HT1080 (cell line): ENCODE measurements around the gene SORBS1. TPM values are rescaled to one million over a fixed set of nuclear protein-coding genes. Genes with fewer than 3 reads are reported as not detected.

Experiments used
- DNase-seq: peaks from one replicate; pipeline ENCODE4 v3.0.0-alpha.2; 2015; ENCODE audit warnings: low read depth
- total RNA-seq: library from RNA; depleted of rRNA; stranded (reverse); fragments of >200 nt; shearing (Covaris generic); gene quantifications from 2 replicates; pipeline ENCODE4 v1.2.3, GENCODE V29; 2014

The SORBS1 gene
- total RNA-seq, 1 experiment from 2014 or later: 0.76 TPM

GRCh38 chr10:95566136-95566535 lies 5.0 kb upstream of the SORBS1 start:
- DNase-seq: no peak

GRCh38 chr10:95565336-95565735 lies 4.2 kb upstream of the SORBS1 start:
- DNase-seq: no peak

- no peak for DNase-seq
Measured at GRCh38 chr10:95564291-95564690, 3.1 kb upstream of the SORBS1 start.

GRCh38 chr10:95562341-95562965 lies 1.3 kb upstream of the SORBS1 start:
- DNase-seq: no peak

- no peak for DNase-seq
Measured at GRCh38 chr10:95561864-95562177, 650 bp upstream of the SORBS1 start.

GRCh38 chr10:95560278-95561176 lies 644 bp downstream of the SORBS1 start:
- DNase-seq: peak; percentile 5

GRCh38 chr10:95559896-95560277 lies 1.3 kb downstream of the SORBS1 start:
- no peak for DNase-seq

GRCh38 chr10:95559471-95559870 lies 1.7 kb downstream of the SORBS1 start:
- DNase-seq: no peak

- DNase-seq: no peak
Measured at GRCh38 chr10:95558593-95559320, 2.4 kb downstream of the SORBS1 start.

GRCh38 chr10:95556994-95557767 lies 4.0 kb downstream of the SORBS1 start:
- no peak for DNase-seq

- DNase-seq: no peak
Measured at GRCh38 chr10:95553674-95554073, 7.5 kb downstream of the SORBS1 start.

GRCh38 chr10:95552679-95553342 lies 8.4 kb downstream of the SORBS1 start:
- peak; percentile 63 for DNase-seq

GRCh38 chr10:95550073-95550672 lies 11.0 kb downstream of the SORBS1 start:
- DNase-seq: no peak

GRCh38 chr10:95547791-95548435 lies 13.3 kb downstream of the SORBS1 start:
- DNase-seq: no peak

- DNase-seq: no peak
Measured at GRCh38 chr10:95547197-95547596, 14.0 kb downstream of the SORBS1 start.

- no peak for DNase-seq
Measured at GRCh38 chr10:95545981-95546380, 15.2 kb downstream of the SORBS1 start.

- DNase-seq: no peak
Measured at GRCh38 chr10:95544783-95545500, 16.2 kb downstream of the SORBS1 start.

GRCh38 chr10:95543459-95543858 lies 17.7 kb downstream of the SORBS1 start:
- DNase-seq: no peak

- DNase-seq: no peak
Measured at GRCh38 chr10:95542761-95543160, 18.4 kb downstream of the SORBS1 start.
